Dedifferentiated amniotic fluid mesenchymal stem cell (primary cell): ENCODE results near the gene PSAPL1.

ENCODE experiments used
- DNase-seq: peaks from one replicate; pipeline ENCODE4 v3.0.0-alpha.2; 2016; ENCODE audit errors: extremely low spot score

Gene PSAPL1

DNA sequence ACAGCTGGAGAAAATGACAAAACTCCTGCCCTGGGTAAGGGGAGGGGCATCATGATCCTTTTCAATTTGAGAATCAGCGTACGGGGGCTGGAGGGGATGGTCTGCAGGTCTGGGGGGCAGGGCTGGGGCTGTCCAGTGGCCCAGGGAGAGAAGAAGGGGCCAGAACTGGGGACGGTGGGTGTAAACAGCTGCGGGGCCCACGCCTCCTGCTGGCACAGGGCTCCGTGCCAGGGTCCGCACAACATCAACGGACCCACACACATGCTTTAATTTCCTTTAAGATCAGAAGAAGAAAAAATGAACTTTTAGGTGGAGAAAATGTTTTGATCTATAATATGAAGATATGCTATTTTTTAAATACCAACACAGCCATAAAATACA, 52.1 kb downstream of the PSAPL1 start:
- no peak for DNase-seq

DNA sequence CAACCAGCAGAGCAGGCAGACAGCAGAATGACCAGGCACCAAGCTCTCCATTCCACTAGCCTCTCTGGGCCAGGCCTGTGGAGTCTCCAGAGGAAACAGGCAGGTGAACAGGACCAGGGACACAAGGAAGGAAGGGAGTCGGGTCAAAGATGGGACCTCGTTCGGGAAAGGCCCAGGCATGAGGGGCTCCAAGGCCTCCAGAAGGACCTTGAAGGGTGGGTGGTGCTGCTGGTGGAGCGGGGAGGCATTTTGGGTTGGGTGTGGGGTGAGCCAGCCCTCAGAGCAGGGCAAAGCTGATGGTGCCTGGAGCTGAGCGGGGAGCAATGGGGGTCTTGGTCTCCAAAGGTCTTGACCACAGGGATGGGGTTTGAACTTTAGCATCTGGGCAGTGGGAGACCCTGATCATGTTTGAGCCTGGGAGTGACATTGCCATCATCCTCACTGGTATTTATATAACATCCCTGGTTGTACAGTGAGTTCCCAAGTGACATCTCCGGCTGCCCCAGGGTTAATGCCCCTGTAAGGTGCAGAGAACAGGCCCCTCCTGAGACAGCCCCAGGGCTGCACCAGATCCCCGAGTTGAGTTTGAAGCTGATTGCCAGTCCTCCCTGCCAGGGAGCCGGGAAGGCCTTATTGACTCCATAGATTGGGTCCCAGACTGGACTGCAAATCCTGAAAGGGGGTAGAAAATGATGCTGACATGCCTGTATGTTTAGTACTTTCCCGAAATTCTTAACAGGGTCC, 52.7 kb downstream of the PSAPL1 start:
- no peak for DNase-seq

- no peak for DNase-seq
Measured at GRCh38 chr4:7381221-7381889, 53.4 kb downstream of the PSAPL1 start.
